PC-9 (cell line): ENCODE measurements around the gene ZNF512B.

Experiments used
- CTCF ChIP-seq: fragments of 200-600 bp; sonication (generic); conservative IDR thresholded peaks from 2 replicates; pipeline ENCODE4 v1.6.1; 2017; ENCODE audit warnings: mixed run types, antibody characterized with exemption, mild to moderate bottlenecking, moderate library complexity
- EZH2 ChIP-seq: fragments of 200-600 bp; sonication (generic); IDR thresholded peaks from 2 replicates; pipeline ENCODE4 v1.8.0; 2017; ENCODE audit warnings: antibody characterized with exemption, low read depth

- TF ChIP-seq CTCF (no peak), EZH2 (no peak)
Measured at GRCh38 chr20:63968928-63969760, 586 bp downstream of the ZNF512B start.
